AG20443 (cell line): Measurements from ENCODE around the gene SPAG16.
A peak's percentile ranks its signal among the peaks of the same experiment; 100 is the strongest.

Experiments
- DNase-seq: peaks from one replicate; pipeline ENCODE4 v3.0.0; 2012; ENCODE audit warnings: low spot score, mixed read lengths

SPAG16 gene

DNA sequence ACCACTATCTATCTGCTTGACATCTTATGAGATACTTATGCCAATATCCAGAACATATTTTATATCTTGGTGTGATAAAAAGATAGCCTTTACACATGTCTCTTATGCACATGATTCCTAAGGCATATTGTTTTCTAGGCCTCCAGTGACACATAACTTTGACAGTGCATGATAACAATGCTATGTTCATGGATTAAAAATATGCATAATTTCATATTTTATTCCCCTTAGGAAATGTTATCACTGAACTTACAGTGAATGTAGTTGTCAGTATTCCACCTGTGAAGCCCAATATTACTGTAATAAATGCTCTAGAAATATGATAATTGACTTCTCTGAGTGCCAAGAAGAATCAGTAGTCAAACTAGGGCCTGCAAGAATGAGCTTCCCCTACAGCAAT, 532.3 kb downstream of the SPAG16 start:
- no peak for DNase-seq

DNA sequence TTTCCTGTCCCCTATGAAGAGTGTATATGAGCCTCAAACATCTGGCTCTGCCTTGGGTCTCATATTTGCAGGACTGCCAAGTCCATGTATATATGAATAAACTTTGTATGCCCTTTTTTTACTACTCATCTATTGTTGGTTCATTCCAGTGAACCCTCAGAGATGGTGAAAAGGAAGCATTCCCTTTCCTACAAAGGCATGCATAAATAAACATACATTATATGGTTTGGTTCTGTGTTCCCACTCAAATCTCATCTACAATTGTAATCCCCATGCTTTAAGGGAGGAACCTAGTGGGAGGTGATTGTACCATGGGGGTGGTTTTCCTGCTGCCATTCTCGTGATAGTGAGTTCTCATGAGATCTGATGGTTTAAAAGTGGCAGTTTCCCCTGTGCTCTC, 534.2 kb downstream of the SPAG16 start:
- no peak for DNase-seq

- peak; percentile 67 for DNase-seq
Observed at GRCh38 chr2:213834331-213834730, 550.1 kb downstream of the SPAG16 start.

GRCh38 chr2:213834746-213835145, 550.5 kb downstream of the SPAG16 start:
- DNase-seq, result peak; percentile 44

- DNase-seq, result no peak
Observed at GRCh38 chr2:213846856-213847255, 562.6 kb downstream of the SPAG16 start.

- DNase-seq, result no peak
Observed at GRCh38 chr2:213847316-213847715, 563.1 kb downstream of the SPAG16 start.

GRCh38 chr2:213848631-213849030, 564.4 kb downstream of the SPAG16 start:
- peak; percentile 10 for DNase-seq

GRCh38 chr2:213861638-213862037, 577.4 kb downstream of the SPAG16 start:
- DNase-seq, result no peak

- DNase-seq, result no peak
Observed at GRCh38 chr2:213862407-213863076, 578.3 kb downstream of the SPAG16 start.

DNA sequence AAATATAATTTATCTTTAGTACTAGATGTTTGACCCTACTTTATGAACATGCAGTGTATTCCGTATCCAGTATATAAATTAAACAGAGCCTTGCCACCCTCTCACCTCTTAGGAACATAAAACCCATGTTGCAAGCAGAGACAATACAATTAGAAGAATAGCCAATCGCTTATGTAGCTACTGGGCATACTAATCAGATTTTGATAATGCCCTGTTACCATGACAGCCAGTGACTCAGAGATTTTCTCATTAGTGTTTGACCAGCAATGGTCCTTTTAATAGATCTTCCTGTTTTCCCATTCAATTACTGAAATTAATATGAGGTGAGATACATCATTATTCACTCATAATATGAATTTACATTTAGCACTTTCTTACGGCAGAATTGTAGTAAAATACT, 579.3 kb downstream of the SPAG16 start:
- DNase-seq, result no peak

GRCh38 chr2:213868526-213868925, 584.3 kb downstream of the SPAG16 start:
- DNase-seq, result no peak

- no peak for DNase-seq
Observed at GRCh38 chr2:213885485-213885884, 601.2 kb downstream of the SPAG16 start.

GRCh38 chr2:213914510-213914909, 630.2 kb downstream of the SPAG16 start:
- DNase-seq, result no peak

GRCh38 chr2:213920014-213920413, 635.8 kb downstream of the SPAG16 start:
- DNase-seq, result no peak

DNA sequence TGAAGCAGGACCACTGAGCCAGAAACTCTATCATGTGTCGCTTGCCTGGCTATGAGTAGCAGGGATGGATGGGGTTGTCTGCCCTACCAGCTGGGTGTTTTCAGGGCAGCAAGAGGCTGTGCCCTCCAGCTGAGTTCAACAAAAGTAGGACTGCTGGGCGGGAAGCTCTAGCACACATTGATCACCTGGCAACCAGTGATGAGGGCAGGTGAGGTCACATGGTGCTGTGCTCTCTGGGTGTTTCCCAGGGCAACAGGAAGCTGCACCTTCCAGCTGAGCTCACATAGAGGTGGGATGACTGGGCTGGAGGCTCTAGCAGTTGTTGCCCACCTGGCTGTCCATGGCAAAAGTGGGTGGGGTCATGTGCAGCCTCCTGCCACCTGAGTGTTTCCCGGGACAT, 639.3 kb downstream of the SPAG16 start:
- DNase-seq, result no peak

GRCh38 chr2:213934560-213934959, 650.3 kb downstream of the SPAG16 start:
- peak; percentile 17 for DNase-seq

GRCh38 chr2:213958086-213958485, 673.8 kb downstream of the SPAG16 start:
- DNase-seq, result no peak

DNA sequence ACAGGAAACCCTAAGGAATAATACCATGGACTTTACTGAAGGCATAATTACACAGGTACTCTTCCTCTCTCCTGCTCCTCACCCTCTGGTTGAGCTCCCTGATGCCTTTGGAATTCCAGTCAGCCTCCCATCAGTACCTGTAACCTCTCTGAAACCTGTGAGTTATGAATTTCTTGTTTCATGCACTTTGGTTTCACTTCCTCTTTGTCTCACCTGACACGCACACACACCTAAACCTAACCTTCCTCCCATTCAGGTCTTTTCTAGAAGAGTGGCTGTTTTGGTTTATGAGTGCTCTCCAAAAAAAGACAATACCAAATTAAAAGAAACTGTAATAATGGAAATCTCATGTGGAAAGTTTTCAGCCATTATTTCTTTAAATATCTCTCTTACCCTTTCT, 675.3 kb downstream of the SPAG16 start:
- no peak for DNase-seq

DNA sequence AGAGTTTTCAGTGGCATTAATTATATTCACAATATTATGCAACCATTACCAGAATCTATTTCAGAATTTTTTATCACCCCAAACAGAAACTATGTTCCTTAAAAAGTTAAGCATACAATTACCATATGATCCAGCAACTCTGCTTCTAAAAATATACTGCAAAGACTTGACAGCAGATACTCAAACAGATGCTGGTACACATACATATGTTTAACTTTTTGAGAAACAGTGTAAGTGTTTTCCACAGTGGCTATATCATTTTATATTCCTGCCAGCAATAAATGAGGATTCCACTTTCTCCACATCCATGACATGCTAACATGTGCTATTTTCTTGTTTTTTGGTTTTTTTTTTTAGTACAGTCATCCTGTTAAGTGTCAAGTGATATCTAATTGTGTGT, 687.3 kb downstream of the SPAG16 start:
- no peak for DNase-seq

DNA sequence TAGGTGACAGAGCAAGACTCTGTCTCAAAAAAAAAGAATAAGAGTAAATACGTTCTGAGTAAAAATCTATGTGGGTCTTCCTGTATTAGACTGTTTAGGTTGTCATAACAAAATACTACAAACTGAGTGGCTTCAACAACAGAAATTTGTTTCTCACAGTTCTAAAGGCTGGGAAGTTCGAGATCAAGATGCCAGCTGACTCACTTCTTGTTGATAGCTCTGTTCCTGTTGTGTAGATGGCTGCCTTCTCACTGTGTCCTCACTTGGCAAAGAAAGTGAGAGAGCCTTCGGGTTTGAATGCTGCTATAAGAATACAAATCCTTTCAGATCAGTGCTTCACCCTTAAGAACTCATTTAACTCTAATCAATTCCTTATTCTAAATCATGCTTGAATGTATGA, 696.6 kb downstream of the SPAG16 start:
- DNase-seq, result no peak

DNA sequence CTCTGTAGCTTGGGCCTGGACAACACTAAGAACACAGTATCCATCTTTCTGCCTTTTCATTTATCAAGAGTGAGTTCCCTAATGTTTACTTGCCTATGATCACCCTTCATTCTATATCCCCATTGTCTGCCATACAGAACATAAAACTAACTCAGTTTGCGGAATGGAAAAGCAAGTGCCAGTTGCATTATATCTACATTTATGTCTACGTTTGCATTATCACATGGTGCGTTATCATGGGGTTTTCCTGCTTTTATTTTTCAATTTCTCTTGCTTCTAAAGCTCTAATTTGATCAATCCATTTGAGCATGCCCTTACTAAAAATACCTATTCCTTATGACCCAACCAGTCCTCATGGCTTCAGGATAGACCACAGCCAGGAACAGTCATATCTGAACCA, 704.9 kb downstream of the SPAG16 start:
- DNase-seq, result no peak

DNA sequence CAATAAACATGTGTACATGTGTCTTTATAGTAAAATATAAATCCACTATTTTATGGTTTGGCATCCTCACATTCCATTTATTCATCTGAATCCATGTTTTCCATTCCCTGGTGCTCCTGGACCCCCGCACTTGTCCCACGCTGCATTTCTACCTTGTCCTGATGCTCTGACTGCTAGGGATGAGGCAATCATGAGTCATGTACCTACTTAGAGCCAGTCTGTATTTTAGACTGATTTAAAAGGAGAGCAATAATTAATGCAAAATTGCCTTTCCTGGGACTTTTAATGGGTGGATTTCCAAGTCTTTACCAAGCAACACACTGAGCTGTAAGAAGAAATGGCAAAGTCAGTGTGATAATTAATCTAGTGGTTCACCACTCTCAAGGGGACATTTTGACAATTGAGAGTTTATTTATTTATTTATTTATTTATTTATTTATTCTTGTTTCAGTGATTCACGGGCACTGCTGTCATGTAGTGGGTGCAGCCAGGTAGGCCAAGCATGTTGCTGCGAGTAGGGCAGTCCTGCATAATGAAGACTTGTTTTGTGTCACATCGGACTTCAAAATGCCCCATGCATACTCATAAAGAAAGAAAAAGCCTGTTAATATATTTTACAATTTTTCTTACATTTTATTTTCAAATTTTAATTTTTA, 707.3 kb downstream of the SPAG16 start:
- no peak for DNase-seq

DNA sequence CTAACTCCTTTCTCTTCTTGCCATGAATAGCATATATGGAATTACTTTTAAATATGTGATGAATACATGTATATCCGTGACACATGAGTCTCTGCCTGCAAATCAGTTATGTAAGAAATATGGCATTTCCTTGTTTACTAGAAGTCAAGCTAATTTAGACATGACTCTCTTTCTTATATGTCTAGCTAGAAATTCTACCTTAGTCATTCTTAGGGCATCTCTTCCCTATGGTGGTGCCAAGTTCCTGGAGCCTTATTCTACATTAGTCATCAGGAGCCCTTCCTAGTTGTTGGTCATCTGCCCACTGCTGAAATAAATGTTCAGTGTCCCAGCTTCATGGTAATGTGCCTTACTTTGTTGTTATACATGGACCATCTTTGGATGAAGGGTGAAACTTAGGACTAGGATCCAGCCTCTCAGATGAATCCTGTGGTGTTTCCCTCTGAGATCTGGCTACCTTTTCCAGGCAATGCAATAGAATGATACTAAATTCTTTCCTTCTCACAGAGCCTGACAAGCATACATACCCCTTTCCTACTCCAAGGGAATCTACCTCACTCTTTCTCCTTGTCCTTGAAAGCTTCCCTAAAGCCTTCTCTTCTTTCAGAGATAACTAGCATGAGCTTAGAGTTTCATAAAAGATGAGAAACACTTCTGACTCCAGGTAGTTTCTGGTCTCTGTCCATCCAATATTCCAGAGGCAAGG, 711.3 kb downstream of the SPAG16 start:
- peak; percentile 84 for DNase-seq
